ENCODE measurements around the gene H6PD.
A peak's percentile ranks its signal among the peaks of the same experiment; 100 is the strongest.

Gene H6PD

DNA sequence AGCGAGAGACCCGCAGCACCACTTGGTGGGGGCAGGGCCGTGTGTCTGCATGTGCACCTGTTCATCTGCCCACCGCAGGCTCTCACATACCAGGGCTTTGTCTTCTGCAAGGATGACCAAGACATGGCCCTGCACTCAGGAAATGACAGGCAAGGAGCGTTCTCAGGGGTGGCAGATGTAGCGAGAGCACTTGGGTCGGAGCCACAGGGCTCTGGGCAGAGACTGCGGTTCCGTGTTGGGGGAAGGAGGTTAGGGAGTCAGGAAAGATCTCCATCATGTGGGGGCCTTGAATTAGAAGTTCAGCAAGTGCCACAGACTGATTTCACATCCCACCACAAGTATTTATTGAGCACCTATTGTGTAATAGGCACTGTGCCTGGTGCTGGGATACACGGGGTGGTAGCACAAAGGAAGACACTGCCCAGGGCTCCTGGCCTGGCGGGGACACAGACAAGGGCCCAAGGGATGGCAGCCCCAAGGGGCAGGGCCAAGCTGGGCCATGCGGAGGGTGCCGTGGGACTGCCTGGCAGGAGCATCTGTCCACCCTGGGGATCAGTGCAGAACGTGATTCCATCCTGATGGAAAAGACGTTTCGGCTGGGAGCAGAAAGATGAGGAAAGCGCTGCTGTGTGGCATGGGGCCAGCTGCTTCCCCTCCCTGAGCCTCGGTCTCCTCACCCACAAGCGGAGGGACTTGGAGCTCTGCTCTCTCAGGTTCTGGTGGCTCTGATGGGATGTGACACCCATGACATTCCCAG is 46.7 kb downstream of the H6PD start:
- Mint-ChIP-seq H3K36me3 (ENCODE audit: low read depth) (peaks cover 3% of the 10 kb centered on the region), H3K27ac (peak overlapping the region in 2 of 3 experiments; percentile 37 to 64)

DNA sequence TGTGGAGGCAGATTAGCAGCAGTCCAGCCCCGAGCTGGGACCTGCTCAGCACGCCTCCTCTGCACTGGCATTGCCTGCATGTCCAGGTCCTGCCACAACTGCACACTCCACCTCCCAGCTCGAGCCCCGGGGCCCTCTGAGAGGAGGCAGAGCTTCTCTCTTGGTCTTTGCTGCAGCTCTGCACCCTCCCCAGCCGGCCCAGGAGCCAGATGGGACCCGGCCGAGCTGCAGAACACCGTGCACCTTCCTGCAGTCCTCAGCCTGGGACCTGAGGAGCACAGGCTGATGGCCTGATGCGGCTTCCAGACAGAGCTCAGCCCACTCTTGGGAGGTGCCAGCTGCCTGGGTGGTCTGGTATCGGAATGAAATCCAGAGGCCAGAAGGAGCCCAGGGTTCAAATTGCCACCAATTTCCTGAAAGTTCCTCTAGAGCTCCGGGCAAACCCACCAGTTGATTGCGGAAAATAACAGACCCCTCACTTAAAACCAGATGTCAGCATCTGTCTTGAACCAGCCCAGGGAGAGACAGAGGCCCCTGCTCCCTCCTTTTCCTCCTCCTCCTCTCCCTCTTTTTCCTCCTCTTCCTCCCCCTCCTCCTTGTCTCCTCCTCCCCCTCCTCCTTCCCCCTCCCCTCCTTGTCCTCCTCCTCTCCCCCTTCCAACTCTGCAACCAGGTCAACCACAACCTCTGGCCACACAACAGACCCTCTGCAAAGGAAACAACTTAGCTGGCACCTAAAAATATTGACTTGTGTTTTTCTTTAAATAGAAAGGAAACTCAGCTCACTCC is 47.5 kb downstream of the H6PD start:
- TF ChIP-seq, protein P1, sequence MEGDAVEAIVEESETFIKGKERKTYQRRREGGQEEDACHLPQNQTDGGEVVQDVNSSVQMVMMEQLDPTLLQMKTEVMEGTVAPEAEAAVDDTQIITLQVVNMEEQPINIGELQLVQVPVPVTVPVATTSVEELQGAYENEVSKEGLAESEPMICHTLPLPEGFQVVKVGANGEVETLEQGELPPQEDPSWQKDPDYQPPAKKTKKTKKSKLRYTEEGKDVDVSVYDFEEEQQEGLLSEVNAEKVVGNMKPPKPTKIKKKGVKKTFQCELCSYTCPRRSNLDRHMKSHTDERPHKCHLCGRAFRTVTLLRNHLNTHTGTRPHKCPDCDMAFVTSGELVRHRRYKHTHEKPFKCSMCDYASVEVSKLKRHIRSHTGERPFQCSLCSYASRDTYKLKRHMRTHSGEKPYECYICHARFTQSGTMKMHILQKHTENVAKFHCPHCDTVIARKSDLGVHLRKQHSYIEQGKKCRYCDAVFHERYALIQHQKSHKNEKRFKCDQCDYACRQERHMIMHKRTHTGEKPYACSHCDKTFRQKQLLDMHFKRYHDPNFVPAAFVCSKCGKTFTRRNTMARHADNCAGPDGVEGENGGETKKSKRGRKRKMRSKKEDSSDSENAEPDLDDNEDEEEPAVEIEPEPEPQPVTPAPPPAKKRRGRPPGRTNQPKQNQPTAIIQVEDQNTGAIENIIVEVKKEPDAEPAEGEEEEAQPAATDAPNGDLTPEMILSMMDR (IDR thresholded peaks at IDR 0.05; ENCODE audit: unreplicated experiment in 3 of 3), result no peak
- no peak overlapping the region for H3K4me3 Mint-ChIP-seq

More for the DNA sequence above, 46.7 kb downstream of the H6PD start:
- H3K4me3 Mint-ChIP-seq, result peak overlapping the region in 1 of 3 experiments; percentile 21
- peaks cover 21% of the 10 kb centered on the region for H3K9me3 Mint-ChIP-seq
- peaks cover 11% of the 10 kb centered on the region for H3K27me3 Mint-ChIP-seq (ENCODE audit: low read depth)
- TF ChIP-seq, protein P1 (IDR thresholded peaks at IDR 0.05; ENCODE audit: unreplicated experiment in 3 of 3), result no peak
- peaks cover 36% of the 10 kb centered on the region for H3K4me1 Mint-ChIP-seq

DNA sequence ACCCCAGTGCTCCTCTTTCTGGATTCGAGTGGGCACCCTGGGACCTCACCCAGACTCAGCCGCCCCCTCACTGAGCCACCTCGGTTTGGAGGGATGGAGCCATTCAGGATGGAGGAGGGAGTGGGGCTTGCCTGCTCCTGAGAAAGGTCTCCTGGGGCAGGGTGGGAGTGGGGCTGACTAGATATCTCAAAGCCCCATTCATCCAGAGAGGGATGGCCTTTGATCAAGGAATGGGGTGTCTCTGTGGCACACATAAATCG is 48.1 kb downstream of the H6PD start:
- peaks cover 30% of the 10 kb centered on the region for H3K9me3 Mint-ChIP-seq
- H3K4me3 Mint-ChIP-seq, result no peak overlapping the region
- peaks cover 30% of the 10 kb centered on the region for H3K4me1 Mint-ChIP-seq
- H3K36me3 Mint-ChIP-seq (ENCODE audit: low read depth), result peaks cover 3% of the 10 kb centered on the region
- H3K27me3 Mint-ChIP-seq (ENCODE audit: low read depth), result peaks cover 11% of the 10 kb centered on the region
- TF ChIP-seq, protein P1 (IDR thresholded peaks at IDR 0.05; ENCODE audit: unreplicated experiment in 3 of 3), result no peak
- H3K27ac Mint-ChIP-seq, result no peak overlapping the region

More for the DNA sequence above, 47.5 kb downstream of the H6PD start:
- H3K9me3 Mint-ChIP-seq, result peaks cover 27% of the 10 kb centered on the region
- H3K27ac Mint-ChIP-seq, result no peak overlapping the region
- peaks cover 11% of the 10 kb centered on the region for H3K27me3 Mint-ChIP-seq (ENCODE audit: low read depth)
- peaks cover 3% of the 10 kb centered on the region for H3K36me3 Mint-ChIP-seq (ENCODE audit: low read depth)
- H3K4me1 Mint-ChIP-seq, result peaks cover 30% of the 10 kb centered on the region

DNA sequence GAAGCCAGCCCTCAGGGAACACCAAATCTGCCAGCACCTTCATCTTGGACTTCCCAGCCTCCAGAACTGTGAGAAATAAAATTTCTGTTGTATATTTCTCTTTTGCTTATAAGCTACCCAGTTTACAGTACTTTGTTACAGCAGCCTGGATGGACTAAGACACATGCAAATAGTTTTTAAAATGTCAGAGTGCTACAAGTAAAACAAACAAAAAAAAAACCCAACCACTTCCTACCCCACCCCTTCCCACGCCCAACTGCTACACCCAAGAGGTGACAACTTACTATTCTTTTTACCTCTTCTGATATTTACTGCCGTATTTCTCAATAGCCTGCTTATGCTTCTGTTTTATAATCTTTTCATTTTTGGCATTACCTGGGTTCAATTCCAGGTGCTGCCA is 49.5 kb downstream of the H6PD start:
- H3K27me3 Mint-ChIP-seq (ENCODE audit: low read depth), result peaks cover 11% of the 10 kb centered on the region
- TF ChIP-seq, protein P1 (IDR thresholded peaks at IDR 0.05; ENCODE audit: unreplicated experiment in 3 of 3), result no peak
- H3K36me3 Mint-ChIP-seq (ENCODE audit: low read depth), result peaks cover 7% of the 10 kb centered on the region
- H3K27ac Mint-ChIP-seq, result no peak overlapping the region
- peaks cover 25% of the 10 kb centered on the region for H3K4me1 Mint-ChIP-seq
- H3K4me3 Mint-ChIP-seq, result no peak overlapping the region
- H3K9me3 Mint-ChIP-seq, result peaks cover 38% of the 10 kb centered on the region

DNA sequence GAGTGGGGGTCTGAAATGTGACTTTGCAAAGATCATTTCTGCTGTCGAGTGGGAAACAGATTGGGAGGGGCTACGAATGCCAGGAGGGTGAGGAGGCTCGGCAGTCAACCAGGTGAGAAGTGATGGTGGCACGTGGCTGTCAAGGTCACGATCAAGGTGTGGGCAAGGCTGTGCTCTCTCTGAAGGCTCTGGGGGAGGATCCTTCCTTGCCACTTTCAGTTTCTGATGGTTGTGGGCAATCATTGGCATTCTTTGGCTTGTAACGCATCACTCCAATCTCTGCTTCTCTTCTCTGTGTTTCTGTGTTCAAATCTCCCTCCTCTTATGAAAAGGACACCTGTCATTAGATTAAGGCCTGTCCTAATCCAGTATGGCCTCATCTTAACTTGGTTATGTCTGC is 52.0 kb downstream of the H6PD start:
- no peak overlapping the region for H3K27ac Mint-ChIP-seq
- peaks cover 41% of the 10 kb centered on the region for H3K9me3 Mint-ChIP-seq
- H3K4me3 Mint-ChIP-seq, result no peak overlapping the region
- TF ChIP-seq, protein P1 (IDR thresholded peaks at IDR 0.05; ENCODE audit: unreplicated experiment in 3 of 3), result no peak
- H3K36me3 Mint-ChIP-seq (ENCODE audit: low read depth), result peaks cover 8% of the 10 kb centered on the region
- peaks cover 5% of the 10 kb centered on the region for H3K4me1 Mint-ChIP-seq
- peaks cover 4% of the 10 kb centered on the region for H3K27me3 Mint-ChIP-seq (ENCODE audit: low read depth)

All from nephron (organoid).